HG03025 (cell line): ENCODE data around the gene SCAPER.
"Not testable (repeated sequence)": the region's sequence is repeated elsewhere in the genome, so short reads cannot be mapped to it uniquely, and the experiment has no call there.

Source experiments
- ATAC-seq: cut with Tn5 transposase; IDR thresholded peaks from one replicate; pipeline ENCODE4 v1.9.1; 2021; ENCODE audit warnings: mild to moderate bottlenecking, moderate library complexity; ENCODE audit not compliant: unreplicated experiment, low FRiP score

Gene SCAPER

GRCh38 chr15:76503804-76504203 is 401.3 kb downstream of the SCAPER start:
- no peak for ATAC-seq

GRCh38 chr15:76503121-76503520 is 402.0 kb downstream of the SCAPER start:
- ATAC-seq: no peak

GRCh38 chr15:76502678-76503077 is 402.5 kb downstream of the SCAPER start:
- no peak for ATAC-seq

GRCh38 chr15:76502185-76502584 is 403.0 kb downstream of the SCAPER start:
- ATAC-seq: not testable (repeated sequence)

- no peak for ATAC-seq
Measured at GRCh38 chr15:76501726-76502125, 403.4 kb downstream of the SCAPER start.

GRCh38 chr15:76501011-76501410 is 404.1 kb downstream of the SCAPER start:
- no peak for ATAC-seq

GRCh38 chr15:76495487-76495886 is 409.7 kb downstream of the SCAPER start:
- no peak for ATAC-seq

GRCh38 chr15:76492538-76492937 is 412.6 kb downstream of the SCAPER start:
- ATAC-seq: no peak

GRCh38 chr15:76483752-76484151 is 421.4 kb downstream of the SCAPER start:
- ATAC-seq: no peak

- ATAC-seq: no peak
Measured at GRCh38 chr15:76483018-76483417, 422.1 kb downstream of the SCAPER start.

- ATAC-seq: no peak
Measured at GRCh38 chr15:76480267-76480666, 424.9 kb downstream of the SCAPER start.

GRCh38 chr15:76470691-76471090 is 434.4 kb downstream of the SCAPER start:
- no peak for ATAC-seq

- ATAC-seq: no peak
Measured at GRCh38 chr15:76468722-76469121, 436.4 kb downstream of the SCAPER start.

GRCh38 chr15:76467136-76467535 is 438.0 kb downstream of the SCAPER start:
- no peak for ATAC-seq

- ATAC-seq: no peak
Measured at GRCh38 chr15:76465728-76466127, 439.4 kb downstream of the SCAPER start.

GRCh38 chr15:76464247-76464646 is 440.9 kb downstream of the SCAPER start:
- no peak for ATAC-seq

- ATAC-seq: no peak
Measured at GRCh38 chr15:76460871-76461270, 444.3 kb downstream of the SCAPER start.

- ATAC-seq: no peak
Measured at GRCh38 chr15:76460347-76460746, 444.8 kb downstream of the SCAPER start.

- no peak for ATAC-seq
Measured at GRCh38 chr15:76451540-76451939, 453.6 kb downstream of the SCAPER start.

GRCh38 chr15:76449455-76449854 is 455.7 kb downstream of the SCAPER start:
- ATAC-seq: no peak

- no peak for ATAC-seq
Measured at GRCh38 chr15:76448755-76449154, 456.4 kb downstream of the SCAPER start.

- ATAC-seq: no peak
Measured at GRCh38 chr15:76447728-76448441, 457.3 kb downstream of the SCAPER start.

GRCh38 chr15:76440441-76440840 is 464.7 kb downstream of the SCAPER start:
- ATAC-seq: no peak
